Stimulated activated CD8-positive, alpha-beta memory T cell treated with anti-CD3 and anti-CD28 coated beads, Interleukin-2, amount 100 ng/mL, for 48 hours (primary cell): ENCODE measurements around the gene STAM2.

Experiments
- DNase-seq, 2 donors: peaks; one replicate each; pipeline ENCODE4 v3.0.0-alpha.2; 2020; ENCODE audit warnings: low read depth in 2 of 2

STAM2 gene

GRCh38 chr2:152071518-152071917 is 104.0 kb downstream of the STAM2 start:
- DNase-seq: no peak

GRCh38 chr2:152071092-152071491 is 104.5 kb downstream of the STAM2 start:
- no peak for DNase-seq

GRCh38 chr2:152068226-152068625 is 107.3 kb downstream of the STAM2 start:
- no peak for DNase-seq

- DNase-seq: no peak
Measured at GRCh38 chr2:152067823-152068222, 107.7 kb downstream of the STAM2 start.
